Lower leg skin (tissue), 3 donors: Measurements from ENCODE around the gene AUTS2.

Source experiments
- CTCF ChIP-seq, 3 donors: fragments of 450-650 bp; IDR thresholded peaks; one replicate each; pipeline ENCODE4 v1.5.1; 2016; ENCODE audit warnings: antibody characterized with exemption in 3 of 3, mild to moderate bottlenecking in 3 of 3, moderate library complexity in 2 of 3
- POLR2A ChIP-seq, 2 donors: fragments of 450-650 bp; IDR thresholded peaks; one replicate each; pipeline ENCODE4 v1.6.1; 2016 to 2017; ENCODE audit warnings: antibody characterized with exemption in 2 of 2, mild to moderate bottlenecking in 1 of 2, moderate library complexity in 1 of 2

- no peak for TF ChIP-seq CTCF (IDR thresholded peaks at IDR 0.05)
- no peak for TF ChIP-seq POLR2A (IDR thresholded peaks at IDR 0.05)
Observed at GRCh38 chr7:69827140-69827539, 228.9 kb downstream of the AUTS2 start.
